PFSK-1 (cell line): ENCODE measurements around the gene BMP8B.

ENCODE experiments used
- FOXP2 ChIP-seq: optimal IDR thresholded peaks from 2 replicates; pipeline ENCODE3; 2011; ENCODE audit warnings: borderline replicate concordance, control low read depth, inconsistent platforms; ENCODE audit not compliant: insufficient read depth; ENCODE audit errors: extremely low read length, extremely low read depth
- POLR2AphosphoS5 ChIP-seq: IDR thresholded peaks from 2 replicates; pipeline ENCODE4 v1.6.1; 2012; ENCODE audit warnings: low read depth, mild to moderate bottlenecking, control low read depth, low read length, moderate library complexity
- REST ChIP-seq, 2 experiments: IDR thresholded peaks; 2 replicates each; pipeline versions ENCODE4 v1.6.1 to v1.8.0; 2011 to 2012; ENCODE audit warnings: low read depth in 2 of 2, low read length in 2 of 2, control low read depth in 1 of 2, inconsistent platforms in 1 of 2, mild to moderate bottlenecking in 1 of 2, moderate library complexity in 1 of 2; ENCODE audit not compliant: insufficient read depth in 1 of 2
- TAF1 ChIP-seq: IDR thresholded peaks from 2 replicates; pipeline ENCODE4 v1.6.1; 2012; ENCODE audit warnings: low read length, control low read depth, borderline replicate concordance; ENCODE audit not compliant: insufficient read depth

DNA sequence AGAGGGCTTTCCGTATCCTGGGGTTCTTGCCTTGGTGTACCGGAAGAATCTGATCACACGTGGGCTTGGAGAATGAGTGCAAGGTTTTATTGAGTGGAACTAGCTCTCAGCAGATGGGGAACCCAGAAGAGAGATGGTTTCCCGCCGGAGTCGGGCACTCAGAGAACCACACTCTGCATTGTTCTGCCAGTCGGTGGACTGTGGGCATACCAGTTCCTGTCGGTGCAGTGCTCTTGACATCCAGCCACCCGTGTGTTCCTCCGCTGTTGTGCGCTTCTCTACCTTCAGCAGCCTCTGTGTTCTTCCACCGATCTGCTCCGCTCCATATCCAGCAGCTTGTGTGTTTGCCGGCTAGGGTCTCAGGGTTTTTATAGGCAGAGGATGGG is 60.7 kb downstream of the BMP8B start:
- TF ChIP-seq POLR2AphosphoS5: no peak
- TF ChIP-seq REST (IDR thresholded peaks at IDR 0.05; ENCODE audit: insufficient read depth in 1 of 2, low read depth in 2 of 2, low read length in 2 of 2): no peak
- no peak for TF ChIP-seq TAF1
- TF ChIP-seq FOXP2: no peak
